GM13976 (cell line): ENCODE measurements around the gene VOPP1.

Source experiments
- DNase-seq: peaks from one replicate; pipeline ENCODE4 v3.0.0; 2012; ENCODE audit warnings: low spot score
- in situ Hi-C: fragments of 300-500 bp; cut with MboI; formaldehyde crosslinking; loops from one replicate; pipeline ENCODE4 v1.12.0; 2022; ENCODE audit warnings: low sequenced_read_pairs, mixed read lengths, inconsistent platforms; ENCODE audit not compliant: unreplicated experiment
- TF ChIP-seq, protein P1 (sequence below): IDR thresholded peaks from 2 replicates; pipeline ENCODE4 v1.5.1; 2012; ENCODE audit warnings: borderline replicate concordance, mild to moderate bottlenecking; ENCODE audit not compliant: insufficient read depth; ENCODE audit errors: extremely low read depth, missing control alignments, control extremely low read depth

The VOPP1 gene

DNA sequence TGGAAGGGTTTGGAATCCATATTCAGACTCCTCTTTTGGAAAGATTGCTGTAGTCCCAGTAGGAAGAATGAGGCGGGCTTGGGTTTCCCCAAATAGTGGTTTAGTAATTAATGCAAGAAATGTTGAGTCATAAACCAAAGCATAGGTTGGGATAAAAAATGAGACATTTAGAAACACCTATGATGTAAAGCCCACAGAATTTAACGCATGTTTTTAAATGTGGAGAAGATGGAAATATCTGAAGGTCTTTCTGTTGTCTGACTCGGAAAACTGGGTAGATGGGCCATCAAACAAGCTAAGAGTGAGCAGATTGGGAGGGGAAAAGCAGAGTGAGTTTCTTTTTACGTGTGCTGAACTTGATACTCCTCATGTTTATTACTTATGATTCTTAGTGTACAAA lies 145.0 kb downstream of the VOPP1 start:
- in situ Hi-C loops: no loop called here
- TF ChIP-seq, protein P1, sequence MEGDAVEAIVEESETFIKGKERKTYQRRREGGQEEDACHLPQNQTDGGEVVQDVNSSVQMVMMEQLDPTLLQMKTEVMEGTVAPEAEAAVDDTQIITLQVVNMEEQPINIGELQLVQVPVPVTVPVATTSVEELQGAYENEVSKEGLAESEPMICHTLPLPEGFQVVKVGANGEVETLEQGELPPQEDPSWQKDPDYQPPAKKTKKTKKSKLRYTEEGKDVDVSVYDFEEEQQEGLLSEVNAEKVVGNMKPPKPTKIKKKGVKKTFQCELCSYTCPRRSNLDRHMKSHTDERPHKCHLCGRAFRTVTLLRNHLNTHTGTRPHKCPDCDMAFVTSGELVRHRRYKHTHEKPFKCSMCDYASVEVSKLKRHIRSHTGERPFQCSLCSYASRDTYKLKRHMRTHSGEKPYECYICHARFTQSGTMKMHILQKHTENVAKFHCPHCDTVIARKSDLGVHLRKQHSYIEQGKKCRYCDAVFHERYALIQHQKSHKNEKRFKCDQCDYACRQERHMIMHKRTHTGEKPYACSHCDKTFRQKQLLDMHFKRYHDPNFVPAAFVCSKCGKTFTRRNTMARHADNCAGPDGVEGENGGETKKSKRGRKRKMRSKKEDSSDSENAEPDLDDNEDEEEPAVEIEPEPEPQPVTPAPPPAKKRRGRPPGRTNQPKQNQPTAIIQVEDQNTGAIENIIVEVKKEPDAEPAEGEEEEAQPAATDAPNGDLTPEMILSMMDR: no peak
- DNase-seq: no peak

DNA sequence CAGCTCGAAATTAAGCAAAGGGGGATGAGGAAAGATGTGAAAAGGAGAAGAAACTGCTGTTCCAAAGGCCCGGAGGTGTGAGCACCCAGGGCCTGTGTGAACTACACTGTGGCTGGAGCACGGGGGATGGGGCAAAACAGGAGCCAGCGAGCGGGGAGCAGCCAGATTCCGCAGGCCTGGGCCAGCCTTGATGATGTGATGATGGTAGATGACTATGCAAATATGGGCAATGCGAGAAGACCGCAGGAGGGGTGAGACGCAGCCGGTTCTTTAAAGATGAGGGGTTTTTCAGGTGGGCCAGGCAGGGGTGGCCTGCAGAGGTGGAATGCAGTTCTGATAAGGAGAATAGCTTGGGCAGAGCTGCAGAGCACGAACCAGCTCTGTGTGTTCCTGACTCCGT lies 145.6 kb downstream of the VOPP1 start:
- TF ChIP-seq, protein P1: no peak
- in situ Hi-C loops: no loop called here
- DNase-seq: no peak

DNA sequence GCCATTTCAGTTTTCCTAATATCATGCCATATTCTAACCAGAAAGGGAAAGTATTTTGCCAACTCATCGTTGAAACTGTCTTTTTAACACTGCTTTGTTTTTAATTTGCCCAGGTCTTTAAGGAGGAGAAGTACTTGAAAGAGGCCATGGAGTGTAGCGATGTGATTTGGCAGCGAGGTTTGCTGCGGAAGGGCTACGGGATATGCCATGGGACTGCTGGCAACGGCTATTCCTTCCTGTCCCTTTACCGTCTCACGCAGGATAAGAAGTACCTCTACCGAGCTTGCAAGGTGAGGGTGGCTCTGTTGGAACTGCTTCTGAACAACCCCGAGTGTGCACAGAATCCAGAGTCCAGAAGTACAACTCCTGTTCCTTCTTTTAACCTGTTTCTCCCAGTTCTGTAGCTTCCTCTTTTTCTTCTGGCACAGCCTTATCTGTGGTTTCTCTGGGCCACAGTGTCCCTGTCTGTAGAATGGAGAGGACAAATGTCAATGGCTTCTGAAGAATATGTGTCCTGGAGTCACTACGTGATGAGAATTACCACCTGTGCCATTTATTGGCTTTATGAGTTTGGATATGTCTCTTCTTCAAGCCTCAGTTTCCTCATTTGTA lies 147.1 kb downstream of the VOPP1 start:
- TF ChIP-seq, protein P1: no peak
- in situ Hi-C loops: no loop called here
- DNase-seq: no peak

DNA sequence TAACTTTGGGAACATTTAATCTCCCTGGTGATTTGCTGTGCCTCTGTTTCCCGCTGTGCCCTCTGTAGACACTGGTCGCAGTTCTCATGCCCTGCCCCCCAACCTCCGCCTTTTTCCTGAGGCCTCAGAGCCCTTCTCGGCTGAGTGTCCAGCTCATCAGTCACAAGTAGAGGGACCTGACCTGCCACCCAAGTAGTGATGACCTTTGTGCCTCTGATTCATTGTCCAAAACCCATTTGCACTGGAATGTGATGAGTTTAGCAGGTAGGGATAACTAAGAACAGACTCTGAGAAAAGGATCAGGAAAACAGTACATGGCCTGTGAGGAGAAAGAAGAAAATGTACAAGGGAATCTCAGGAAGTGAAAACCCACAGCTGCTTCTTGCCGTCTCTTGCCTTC lies 148.4 kb downstream of the VOPP1 start:
- in situ Hi-C loops: loop anchor here (25.0 kb wide), 1 partner anchor 662 kb away; the partner anchor contains the start of gene SEC61G
- DNase-seq: no peak

DNA sequence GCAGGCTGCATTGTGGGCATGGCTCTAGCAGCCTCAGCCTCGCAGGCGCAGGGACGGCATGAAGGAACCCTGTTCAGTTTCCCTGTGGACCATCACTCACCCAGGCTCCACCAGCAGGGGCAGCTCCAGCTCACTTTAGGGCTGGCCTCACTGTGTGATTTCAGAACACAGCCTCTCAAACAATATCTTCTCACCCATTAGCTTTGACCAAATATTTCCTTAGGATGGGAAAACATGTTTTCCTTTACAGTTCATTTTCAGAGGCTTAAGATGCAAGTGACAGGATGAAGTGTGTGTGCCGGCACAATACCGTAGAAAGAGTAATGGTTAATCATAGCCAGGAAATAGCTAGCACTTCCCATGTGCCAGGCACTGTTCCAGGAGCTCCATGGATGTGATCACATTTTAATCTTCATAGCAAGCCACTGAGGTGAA lies 149.0 kb downstream of the VOPP1 start:
- TF ChIP-seq, protein P1: no peak
- in situ Hi-C loops: loop anchor here (25.0 kb wide), 1 partner anchor 661 kb away; the partner anchor contains the start of gene SEC61G
- DNase-seq: no peak

More for the DNA sequence above, 148.4 kb downstream of the VOPP1 start:
- TF ChIP-seq, protein P1: no peak
